Small intestine (tissue), 7 donors: ENCODE measurements around the gene PPM1N. TPM values are rescaled to one million over a fixed set of nuclear protein-coding genes. Genes with fewer than 3 reads are reported as not detected.

Experiments used
- DNase-seq, 2 donors: peaks; one replicate each; pipeline versions ENCODE4 v3.0.0 to v3.0.0-alpha.2; 2013
- FAIRE-seq: peaks from 2 replicates; lab custom pipeline; 2012; peaks lifted over from hg19 to GRCh38; lab: Jason Lieb, UNC
- H3K27ac ChIP-seq, 3 donors: one replicate each; pipeline ENCODE4 v1.5.1; 2013; ENCODE audit warnings: low read length in 2 of 3, mild to moderate bottlenecking in 2 of 3, control low read depth in 1 of 3, inconsistent platforms in 1 of 3, low read depth in 1 of 3, moderate library complexity in 1 of 3
- H3K27me3 ChIP-seq, 3 donors: one replicate each; pipeline ENCODE4 v1.6.1; 2013; ENCODE audit warnings: low read length in 3 of 3, inconsistent platforms in 1 of 3; ENCODE audit not compliant: control insufficient read depth in 3 of 3, insufficient read depth in 3 of 3
- H3K36me3 ChIP-seq, 3 donors: one replicate each; pipeline ENCODE4 v1.6.1; 2013; ENCODE audit warnings: low read length in 3 of 3, inconsistent platforms in 1 of 3, low read depth in 1 of 3, mild to moderate bottlenecking in 1 of 3, moderate library complexity in 1 of 3; ENCODE audit not compliant: control insufficient read depth in 3 of 3, insufficient read depth in 2 of 3
- H3K4me1 ChIP-seq, 3 donors: one replicate each; pipeline ENCODE4 v1.6.1; 2013; ENCODE audit warnings: low read length in 2 of 3, inconsistent platforms in 1 of 3, low read depth in 1 of 3, mild to moderate bottlenecking in 1 of 3, moderate library complexity in 1 of 3; ENCODE audit not compliant: control insufficient read depth in 3 of 3, insufficient read depth in 2 of 3
- H3K4me3 ChIP-seq, 3 donors: one replicate each; pipeline ENCODE4 v1.5.1; 2013; ENCODE audit warnings: low read length in 3 of 3, control low read depth in 1 of 3, inconsistent platforms in 1 of 3, low read depth in 1 of 3, mild to moderate bottlenecking in 1 of 3, moderate library complexity in 1 of 3
- H3K9me3 ChIP-seq, 2 donors: one replicate each; pipeline ENCODE4 v1.6.1; 2013; ENCODE audit warnings: low read depth in 1 of 2, low read length in 1 of 2; ENCODE audit not compliant: control insufficient read depth in 2 of 2, insufficient read depth in 1 of 2
- WGBS, 3 donors: extraction: QIAGEN DNeasy Blood & Tissue Kit; methylation state at CpG; one replicate each; pipeline ENCODE4 v1.1.7; 2013; 5-methylcytosine and 5-hydroxymethylcytosine counted together
- polyA plus RNA-seq, 4 donors: library from polyadenylated mRNA; stranded (reverse) in 3 of 4; unstranded in 1 of 4; fragments of 200-250 nt in 3 of 4; fragments of 120-200 nt in 1 of 4; gene quantifications; one replicate each; pipeline versions ENCODE4 v1.2.1 to v1.2.3, GENCODE V29; 2013
- donor health status: healthy with polysubstance abuse.
- donor health status: control.
- donor health status: control.
- donor health status: Bipolar disorder and iron deficiency.
- donor health status: healthy.

PPM1N gene
- polyA plus RNA-seq, 4 donors: 0.65 to 1.9 (median 1.5) TPM

DNA sequence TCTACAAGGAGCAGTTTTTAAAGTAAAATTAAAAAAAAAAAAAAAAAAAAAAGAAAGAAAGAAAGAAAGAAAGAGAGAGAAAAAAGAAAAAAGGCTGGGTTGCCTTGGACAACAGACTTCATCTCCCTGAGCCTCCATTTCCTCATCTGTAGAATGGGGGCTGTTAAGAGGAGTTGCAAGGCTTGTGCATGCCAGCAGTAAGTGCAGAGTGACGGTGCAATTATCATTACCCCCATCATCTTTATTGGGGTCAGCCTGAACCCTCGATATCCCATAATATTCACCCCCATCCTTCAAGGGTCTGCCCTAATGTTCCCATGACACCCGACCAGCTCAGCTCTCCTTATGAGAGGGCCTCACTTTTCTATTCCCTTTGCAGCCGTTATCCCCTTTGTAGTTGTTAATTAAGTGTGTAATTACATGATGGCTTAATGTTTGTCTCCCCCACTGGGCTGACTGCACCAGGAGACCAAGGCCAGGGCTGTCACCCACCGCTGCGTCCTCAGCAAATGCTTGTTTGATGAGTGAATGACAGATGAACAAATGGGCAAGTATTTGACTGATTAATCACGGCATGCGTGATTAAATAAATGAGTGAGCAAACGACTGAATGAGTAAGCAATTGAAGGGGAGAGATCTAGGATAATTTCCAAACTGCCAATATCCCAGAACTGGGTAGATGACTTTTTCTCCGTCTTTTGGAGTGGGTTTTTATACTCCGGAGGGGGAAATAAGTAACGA, 20.4 kb upstream of the PPM1N start:
- FAIRE-seq: no peak
- H3K4me3 ChIP-seq: peak overlapping the region in 2 of 3 donors; percentile 23 to 45

GRCh38 chr19:45478454-45479238, 19.6 kb upstream of the PPM1N start:
- DNase-seq: peak; percentile 93 to 94
- H3K36me3 ChIP-seq: no peaks in the 10 kb centered on the region
- H3K4me1 ChIP-seq: peaks cover 0 to 7% (median 0%) of the 10 kb centered on the region in 3 donors
- H3K9me3 ChIP-seq: no peaks in the 10 kb centered on the region
- FAIRE-seq: no peak
- H3K4me3 ChIP-seq: peak overlapping the region in 2 of 3 donors; percentile 45 to 50
- H3K27ac ChIP-seq: peak overlapping the region; percentile 70 to 94 (median 88)
- peaks cover 0 to 33% (median 0%) of the 10 kb centered on the region in 3 donors for H3K27me3 ChIP-seq
- WGBS, 3 donors: 0% methylated on average over 39 of the region's 39 CpGs

More for the DNA sequence above, 20.4 kb upstream of the PPM1N start:
- H3K27me3 ChIP-seq: peaks cover 0 to 41% (median 0%) of the 10 kb centered on the region in 3 donors
- DNase-seq: no peak
- WGBS, 3 donors: 3 to 8% (median 4%) methylated on average over 12 of the region's 12 CpGs
- H3K36me3 ChIP-seq: no peaks in the 10 kb centered on the region
- no peaks in the 10 kb centered on the region for H3K9me3 ChIP-seq
- H3K4me1 ChIP-seq: peaks cover 0 to 9% (median 0%) of the 10 kb centered on the region in 3 donors
- H3K27ac ChIP-seq: peak overlapping the region; percentile 70 to 94 (median 88)

DNA sequence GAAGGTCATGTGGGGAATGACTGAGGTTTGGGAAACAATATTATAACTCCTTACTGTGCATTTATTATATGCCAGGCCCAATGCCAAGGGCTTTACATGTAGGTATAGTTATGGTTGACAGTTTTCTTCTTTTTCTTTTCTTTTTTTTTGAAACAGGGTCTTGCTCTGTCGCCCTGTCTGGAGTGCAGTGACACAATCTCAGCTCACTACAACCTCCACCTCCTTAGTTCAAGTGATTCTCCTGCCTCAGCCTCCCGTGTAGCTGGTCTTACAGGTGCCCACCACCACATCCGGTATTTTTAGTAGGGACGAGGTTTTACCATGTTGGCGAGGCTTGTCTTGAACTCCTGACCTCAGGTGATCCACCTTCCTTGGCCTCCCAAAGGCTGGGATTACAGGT, 15.2 kb upstream of the PPM1N start:
- 76 to 88% (median 83%) methylated on average over 5 of the region's 5 CpGs for WGBS, 3 donors
- FAIRE-seq (no peak), DNase-seq (no peak)
- H3K27ac ChIP-seq: no peak overlapping the region
- H3K9me3 ChIP-seq: no peaks in the 10 kb centered on the region
- H3K4me3 ChIP-seq: no peak overlapping the region
- H3K36me3 ChIP-seq: no peaks in the 10 kb centered on the region
- H3K27me3 ChIP-seq: no peaks in the 10 kb centered on the region
- peaks cover 0 to 5% (median 0%) of the 10 kb centered on the region in 3 donors for H3K4me1 ChIP-seq

GRCh38 chr19:45484273-45484945, 13.8 kb upstream of the PPM1N start:
- Histone ChIP-seq H3K27me3 (no peaks in the 10 kb centered on the region), H3K9me3 (no peaks in the 10 kb centered on the region), H3K27ac (no peak overlapping the region), H3K4me3 (no peak overlapping the region), H3K4me1 (peaks cover 0 to 2% (median 0%) of the 10 kb centered on the region in 3 donors), H3K36me3 (peaks cover 0 to 4% (median 0%) of the 10 kb centered on the region in 3 donors)
- no peak for DNase-seq
- FAIRE-seq: no peak
- 52 to 75% (median 65%) methylated on average over 13 of the region's 13 CpGs for WGBS, 3 donors

- peaks cover 0 to 4% (median 0%) of the 10 kb centered on the region in 3 donors for H3K36me3 ChIP-seq
- WGBS, 3 donors: 0 to 2% (median 1%) methylated on average over 31 to 35 of the region's 35 CpGs
- peaks cover 0 to 2% (median 0%) of the 10 kb centered on the region in 3 donors for H3K4me1 ChIP-seq
- peak overlapping the region in 1 of 3 donors; percentile 73 for H3K27ac ChIP-seq
- FAIRE-seq: no peak
- H3K4me3 ChIP-seq: peak overlapping the region; percentile 61 to 75 (median 67)
- H3K27me3 ChIP-seq: no peaks in the 10 kb centered on the region
- DNase-seq: peak; percentile 95 to 96
- no peaks in the 10 kb centered on the region for H3K9me3 ChIP-seq
Measured at GRCh38 chr19:45485305-45486077, 12.8 kb upstream of the PPM1N start.

DNA sequence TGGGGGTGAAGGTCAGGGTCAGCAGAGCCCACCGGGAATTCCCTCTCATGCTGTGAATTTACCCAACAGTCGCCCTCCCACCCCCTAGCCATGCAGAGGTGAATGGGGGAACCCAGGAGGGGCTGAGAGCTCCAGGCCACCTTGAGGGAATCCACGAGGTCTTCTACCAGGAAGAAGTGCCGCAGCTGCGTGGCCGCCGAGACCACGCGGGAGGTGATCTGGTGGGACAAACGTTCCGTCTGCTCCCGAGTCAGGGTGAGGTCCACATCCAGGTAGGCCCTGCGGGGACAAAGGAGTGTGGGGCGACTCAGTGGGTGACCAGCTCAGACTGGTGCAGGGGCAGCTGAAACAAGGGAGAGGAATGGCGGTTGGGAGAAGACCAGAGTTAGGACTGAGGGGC, 9.5 kb upstream of the PPM1N start:
- WGBS, 3 donors: 84 to 88% (median 84%) methylated on average over 15 of the region's 15 CpGs
- H3K9me3 ChIP-seq: no peaks in the 10 kb centered on the region
- H3K36me3 ChIP-seq: peaks cover 0 to 4% (median 0%) of the 10 kb centered on the region in 3 donors
- H3K27ac ChIP-seq: no peak overlapping the region
- peaks cover 0 to 14% (median 0%) of the 10 kb centered on the region in 3 donors for H3K27me3 ChIP-seq
- DNase-seq (no peak), FAIRE-seq (no peak)
- peaks cover 0 to 13% (median 0%) of the 10 kb centered on the region in 3 donors for H3K4me1 ChIP-seq
- H3K4me3 ChIP-seq: no peak overlapping the region

GRCh38 chr19:45489216-45489855, 8.9 kb upstream of the PPM1N start:
- H3K27me3 ChIP-seq: peaks cover 0 to 18% (median 0%) of the 10 kb centered on the region in 3 donors
- no peak overlapping the region for H3K4me3 ChIP-seq
- 75 to 89% (median 83%) methylated on average over 20 of the region's 20 CpGs for WGBS, 3 donors
- FAIRE-seq (no peak), DNase-seq (no peak)
- H3K36me3 ChIP-seq: peaks cover 0 to 4% (median 0%) of the 10 kb centered on the region in 3 donors
- no peak overlapping the region for H3K27ac ChIP-seq
- H3K9me3 ChIP-seq: no peaks in the 10 kb centered on the region
- H3K4me1 ChIP-seq: peaks cover 0 to 13% (median 0%) of the 10 kb centered on the region in 3 donors
